GM12892 (cell line): ENCODE data around the gene HOXB9. TPM values are rescaled to one million over a fixed set of nuclear protein-coding genes. Genes with fewer than 3 reads are reported as not detected.
A peak's percentile ranks its signal among the peaks of the same experiment; 100 is the strongest.

Experiments
- DNase-seq: peaks from one replicate; pipeline ENCODE4 v3.0.0; 2011; ENCODE audit not compliant: insufficient read length
- FAIRE-seq: peaks from 2 replicates; lab custom pipeline; 2011; peaks lifted over from hg19 to GRCh38; lab: Jason Lieb, UNC
- POLR2A ChIP-seq: IDR thresholded peaks from 2 replicates; pipeline ENCODE4 v1.6.1; 2011; ENCODE audit warnings: low read depth, low read length, control low read depth
- POLR2AphosphoS5 ChIP-seq: IDR thresholded peaks from 2 replicates; pipeline ENCODE4 v1.6.1; 2011; ENCODE audit warnings: low read depth, low read length, control low read depth
- TAF1 ChIP-seq: IDR thresholded peaks from 2 replicates; pipeline ENCODE4 v1.6.1; 2011; ENCODE audit warnings: low read depth, mild to moderate bottlenecking, control low read depth, low read length, borderline replicate concordance
- polyA plus RNA-seq: library from polyadenylated mRNA; unstranded; fragments of >200 nt; gene quantifications from one replicate; pipeline ENCODE4 v1.2.1, GENCODE V29; 2012; ENCODE audit warnings: missing spikeins, inconsistent platforms; ENCODE audit not compliant: missing spikeins

Gene HOXB9
- 0.38 TPM for polyA plus RNA-seq

DNA sequence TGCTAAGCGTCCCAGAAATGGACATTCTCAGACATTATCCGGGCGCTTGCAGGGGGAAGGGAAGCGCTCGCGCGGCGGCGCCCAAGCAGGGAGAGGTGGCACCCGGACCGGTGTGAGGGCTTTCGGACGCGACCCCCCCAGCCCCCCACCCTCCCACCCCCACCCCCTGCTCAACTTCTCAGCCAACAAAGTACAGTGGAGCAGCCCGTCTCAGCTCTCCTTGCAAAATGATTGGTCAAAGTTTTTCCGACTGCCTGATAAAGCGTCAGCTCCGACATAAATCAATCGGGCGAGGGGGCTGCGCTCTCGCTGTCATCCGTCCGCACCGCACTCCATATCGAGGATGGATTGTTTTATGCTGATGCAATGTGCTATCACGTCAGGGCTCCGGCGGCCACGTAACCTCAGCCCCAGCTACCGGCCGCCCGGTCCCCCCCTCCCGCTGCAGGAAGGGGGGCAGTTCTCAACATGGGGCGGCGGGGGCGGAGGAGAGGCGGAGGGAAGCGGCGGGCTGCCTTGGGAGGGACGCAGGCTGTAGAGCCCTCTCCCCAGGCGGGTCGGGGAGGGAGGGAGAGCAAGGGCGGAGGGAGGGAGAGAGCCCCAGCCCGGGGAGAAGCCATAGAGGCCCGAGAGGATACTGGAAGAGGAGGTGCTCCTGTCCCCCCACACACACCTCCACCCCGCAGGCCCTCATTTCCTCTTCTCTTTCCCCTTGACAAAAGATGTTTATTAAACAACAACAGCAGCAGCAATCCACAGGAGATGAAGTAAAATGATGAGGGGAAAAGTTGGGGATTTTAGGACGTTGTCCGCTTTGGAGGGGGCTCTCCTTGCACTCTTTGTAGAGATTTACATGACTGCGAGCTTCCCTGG, at the start of gene HOXB9:
Gene HOXB9, minus strand, starts transcription at position 114 of the 873 bp plus-strand sequence. Its CDS starts 89 bp downstream, at position 25.
- FAIRE-seq (peak; percentile 80), DNase-seq (no peak)
- no peak for TF ChIP-seq POLR2AphosphoS5

DNA sequence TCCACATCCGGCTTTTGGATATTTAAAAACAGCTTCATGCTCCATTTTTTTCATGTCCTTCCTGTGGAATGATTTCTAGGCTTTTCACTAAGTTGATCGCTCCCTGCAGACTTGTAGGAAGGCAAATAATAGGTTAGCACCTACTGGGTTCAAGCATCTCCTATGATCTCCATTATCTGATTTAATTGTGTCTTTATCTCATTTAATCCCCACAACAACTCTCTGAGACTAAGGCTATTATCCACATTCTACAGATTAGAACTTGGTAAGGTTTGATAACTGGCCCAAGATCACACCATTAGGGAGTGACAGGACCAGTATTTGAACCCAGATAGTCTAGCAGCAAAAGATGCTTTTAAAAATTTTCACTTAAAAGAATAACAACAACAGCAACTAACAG, 46.2 kb upstream of the HOXB9 start:
- DNase-seq: no peak
- FAIRE-seq: no peak
- TF ChIP-seq TAF1: no peak
- no peak for TF ChIP-seq POLR2A

DNA sequence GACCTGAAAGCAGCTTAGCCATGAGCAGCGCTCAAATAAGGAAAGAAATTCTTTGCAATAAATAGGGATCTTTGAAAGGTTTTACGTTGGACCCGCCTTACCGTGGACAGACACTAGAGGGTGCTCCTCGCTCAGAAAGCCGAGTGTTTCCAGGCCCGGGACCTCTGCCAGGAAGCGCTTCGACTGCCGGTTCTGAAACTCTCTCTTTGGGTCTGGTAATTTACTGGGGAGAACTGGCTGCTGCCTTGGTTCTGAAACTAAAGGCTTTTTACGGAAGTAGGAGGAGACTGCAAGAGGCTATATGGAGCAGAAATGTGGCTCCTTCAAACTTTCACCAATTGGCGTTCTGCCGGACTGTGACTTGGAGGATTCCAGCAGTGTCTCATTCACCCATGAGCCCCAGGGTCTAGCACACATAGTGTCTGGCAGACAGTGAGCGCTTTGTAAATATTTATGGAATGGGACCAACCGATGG, 45.6 kb upstream of the HOXB9 start:
- FAIRE-seq: peak; percentile 36
- TF ChIP-seq POLR2A (no peak), TAF1 (no peak), POLR2AphosphoS5 (no peak)
- DNase-seq: peak; percentile 36

DNA sequence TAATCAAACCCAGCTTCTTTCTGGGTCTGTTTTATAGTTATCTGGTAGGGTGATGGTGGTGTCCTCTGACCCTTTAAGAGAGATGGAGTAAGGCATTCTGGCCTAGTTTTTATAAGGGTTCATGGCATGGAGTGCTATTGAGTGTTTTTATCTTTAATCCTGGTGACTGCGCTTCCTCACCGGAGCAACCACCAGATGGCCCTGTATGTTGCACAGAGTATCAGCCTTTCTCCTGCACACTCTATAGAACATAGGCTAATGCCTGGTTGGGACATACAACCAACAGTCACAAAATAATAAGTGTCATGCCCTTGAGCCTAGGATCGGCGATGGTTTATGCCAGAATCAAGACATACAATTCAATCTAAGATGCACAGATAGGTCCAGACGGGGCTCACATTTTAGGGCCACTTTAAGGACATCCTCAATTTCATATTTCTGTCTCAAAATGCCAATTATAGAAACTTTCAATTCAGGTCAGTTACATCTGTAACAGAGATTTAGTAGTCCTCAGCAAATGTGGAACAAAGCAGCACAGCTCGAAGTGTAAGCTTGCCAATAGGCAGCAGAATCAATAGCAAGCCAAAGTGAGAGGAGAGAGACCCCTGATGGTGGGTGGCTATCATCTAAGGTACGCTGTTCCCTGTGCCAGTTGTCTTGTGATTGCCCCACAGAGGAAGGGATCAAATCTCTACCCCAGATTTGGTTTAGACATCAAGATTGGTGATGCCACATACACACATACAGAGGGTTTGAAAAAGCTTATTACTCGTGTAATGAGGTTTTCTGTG, 37.2 kb upstream of the HOXB9 start:
- no peak for TF ChIP-seq TAF1
- no peak for TF ChIP-seq POLR2AphosphoS5
- no peak for TF ChIP-seq POLR2A
- DNase-seq (no peak), FAIRE-seq (no peak)

DNA sequence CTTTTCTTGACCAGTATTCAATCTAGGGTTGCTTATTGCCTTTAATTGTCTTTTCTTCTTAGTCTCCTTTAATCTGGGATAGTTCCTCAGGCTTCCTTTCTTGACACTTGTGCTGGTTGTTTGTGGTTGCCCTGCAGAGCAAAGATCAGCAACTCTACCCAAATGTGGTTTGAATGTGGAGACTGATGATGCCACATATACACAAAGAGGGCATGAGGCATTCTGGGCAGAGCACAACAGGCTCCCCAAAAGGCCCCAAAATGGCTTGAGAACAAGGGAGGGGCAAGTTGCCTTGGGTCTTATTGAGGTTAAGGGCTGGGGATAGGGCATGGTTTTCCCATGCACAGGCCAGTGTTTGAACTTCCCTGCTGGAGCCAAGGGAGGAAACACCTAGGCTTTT, 29.8 kb upstream of the HOXB9 start:
- no peak for TF ChIP-seq POLR2AphosphoS5
- FAIRE-seq (no peak), DNase-seq (no peak)

DNA sequence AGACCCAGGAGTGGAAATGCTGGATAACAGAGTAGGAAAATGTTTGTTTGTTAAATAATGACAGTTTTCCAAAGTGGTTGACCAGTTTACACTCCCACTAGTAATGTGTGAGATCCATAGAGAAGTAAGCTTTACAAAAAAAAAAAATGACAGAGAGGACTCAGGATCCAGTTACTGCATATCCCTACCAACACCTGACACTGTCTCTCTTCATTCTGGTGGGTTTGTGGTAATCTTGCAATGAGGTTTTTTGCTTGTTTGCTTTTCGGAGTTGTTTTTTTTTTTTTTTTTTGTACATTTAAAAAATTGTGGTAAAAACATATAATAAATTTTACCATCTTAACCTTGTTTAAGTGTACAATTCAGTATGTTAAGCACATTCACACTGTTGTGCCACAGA, 23.6 kb upstream of the HOXB9 start:
- no peak for FAIRE-seq
- no peak for TF ChIP-seq POLR2A
- TF ChIP-seq TAF1: no peak
- TF ChIP-seq POLR2AphosphoS5: no peak
- no peak for DNase-seq

DNA sequence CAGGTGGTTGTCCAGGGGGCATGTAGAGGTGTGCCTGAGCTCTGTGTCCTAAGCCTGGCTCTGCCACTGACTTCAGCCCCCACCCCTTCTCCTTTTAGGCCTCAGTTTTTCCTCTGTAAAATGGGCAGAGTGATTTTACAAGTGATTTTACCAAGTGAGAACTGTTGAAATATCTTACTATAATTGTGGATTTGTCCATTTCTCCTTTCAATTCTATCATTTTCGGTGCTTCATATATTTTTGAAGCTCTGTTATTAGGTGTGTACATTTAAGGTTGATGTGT, 21.7 kb upstream of the HOXB9 start:
- DNase-seq: no peak
- no peak for TF ChIP-seq TAF1
- no peak for TF ChIP-seq POLR2AphosphoS5
- no peak for FAIRE-seq

DNA sequence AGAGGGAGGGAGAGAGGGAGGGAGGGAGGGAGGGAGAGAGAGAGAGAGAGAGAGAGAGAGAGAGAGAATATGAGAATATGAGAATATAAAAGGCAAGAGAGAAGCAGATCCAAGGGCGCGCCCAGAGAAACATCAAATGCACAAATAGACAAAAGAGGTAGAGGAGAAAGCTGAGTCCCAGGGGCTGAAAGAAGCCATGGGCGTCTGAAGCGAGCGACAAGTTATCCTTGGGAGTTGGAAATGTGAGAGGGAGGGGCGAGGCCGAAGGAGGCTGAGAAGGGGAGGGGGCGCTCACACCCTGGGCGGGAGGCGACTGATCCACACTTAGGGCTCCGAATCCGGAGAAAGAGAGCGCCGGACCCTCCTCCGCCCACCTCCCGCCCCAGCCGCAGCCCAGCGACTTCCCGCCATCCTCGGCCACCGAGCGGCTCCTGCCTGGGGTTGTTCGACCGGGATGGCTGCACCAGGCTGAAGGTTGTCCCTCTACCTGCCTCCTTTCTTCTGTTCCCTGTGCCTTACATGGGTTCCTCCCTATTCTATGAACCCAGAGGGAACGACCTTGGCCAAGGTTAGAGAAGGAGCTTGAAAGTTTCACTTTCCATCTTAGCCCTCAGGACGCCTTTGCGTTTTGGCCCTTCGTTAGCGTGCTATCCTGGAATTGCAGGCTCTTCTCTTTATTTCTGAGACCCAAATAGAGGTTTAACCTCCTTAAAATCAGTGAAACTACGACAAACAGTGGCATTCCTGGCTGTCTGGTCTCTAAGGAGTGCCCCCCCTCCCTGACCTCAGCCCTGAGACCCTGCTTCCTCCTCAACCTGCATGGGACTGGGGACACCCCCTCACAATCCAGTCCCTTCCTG, 21.2 kb upstream of the HOXB9 start:
- no peak for TF ChIP-seq POLR2AphosphoS5
- no peak for TF ChIP-seq TAF1
- TF ChIP-seq POLR2A: no peak
- no peak for DNase-seq
- no peak for FAIRE-seq

DNA sequence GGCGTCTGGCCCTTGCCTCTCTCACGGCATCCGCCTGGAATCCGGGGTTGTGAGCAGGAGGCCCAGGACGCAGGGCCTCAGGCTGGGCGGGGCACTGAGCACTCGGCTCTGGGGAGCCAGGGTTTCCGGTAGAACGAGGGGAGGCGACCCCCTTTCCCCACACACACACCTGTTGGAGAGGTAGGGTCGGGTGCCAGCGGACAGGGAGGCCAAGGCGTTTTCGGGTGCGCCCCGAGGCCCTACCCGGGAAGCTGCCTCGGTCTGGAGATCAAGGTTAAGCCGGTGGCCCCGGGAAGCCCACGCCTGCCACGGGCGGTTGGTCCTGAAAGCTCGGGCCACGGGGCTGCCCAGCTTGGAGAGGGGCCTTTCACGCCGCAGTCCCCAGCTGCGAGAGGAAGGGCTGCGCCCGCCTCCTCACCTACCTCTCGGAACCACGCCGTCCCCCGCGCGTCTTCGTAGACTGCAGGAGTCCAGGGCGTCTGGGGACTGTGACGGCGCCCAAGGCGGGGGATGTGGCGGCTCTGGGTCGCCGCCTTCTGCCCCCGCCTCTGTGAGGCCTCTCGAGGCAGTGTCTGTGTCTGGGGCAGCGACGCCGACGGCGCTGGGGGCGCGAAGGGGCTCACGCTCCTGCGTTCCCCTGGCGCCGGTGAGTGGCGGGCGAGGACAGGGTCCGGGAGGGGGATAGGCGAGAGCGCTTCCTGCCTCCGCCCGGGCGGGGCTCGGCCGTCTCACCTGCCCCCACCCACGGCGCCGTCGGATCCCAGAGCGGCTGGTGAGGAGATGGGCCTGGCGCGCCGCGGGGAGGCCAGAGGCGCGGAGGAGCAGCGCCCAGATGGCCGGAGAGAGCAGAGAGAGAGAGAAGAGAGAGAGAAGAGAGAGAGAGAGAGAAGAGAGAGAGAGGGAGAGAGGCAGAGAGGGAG, 20.3 kb upstream of the HOXB9 start:
- TF ChIP-seq POLR2A (no peak), TAF1 (no peak), POLR2AphosphoS5 (no peak)
- peak; percentile 64 for DNase-seq

DNA sequence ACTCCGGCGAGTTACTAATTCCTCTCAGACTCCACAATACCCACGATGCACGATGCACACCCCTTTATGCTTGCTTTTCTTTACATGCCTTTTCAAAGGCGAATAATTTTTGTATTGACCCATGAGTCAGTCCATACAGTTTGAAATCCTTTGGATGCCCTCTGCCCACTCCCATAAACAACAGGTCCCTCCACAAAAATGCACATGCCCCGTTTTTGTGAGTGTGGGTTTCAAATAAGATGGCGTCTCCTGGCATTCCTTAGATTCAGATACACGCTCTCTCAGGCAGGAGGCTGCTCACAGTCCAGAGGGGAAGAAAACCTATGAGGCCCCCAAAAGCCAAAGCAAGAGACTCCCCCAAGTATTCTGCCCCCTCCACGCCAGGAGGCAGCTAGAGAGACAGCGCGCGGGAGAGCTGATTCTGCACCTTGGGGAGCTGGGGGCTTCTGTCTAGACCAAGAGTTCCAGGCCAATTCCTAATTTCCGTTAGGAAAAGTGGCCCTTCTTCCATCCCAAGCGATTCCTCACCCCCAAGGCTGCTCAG, 19.6 kb upstream of the HOXB9 start:
- FAIRE-seq (no peak), DNase-seq (no peak)
- TF ChIP-seq POLR2AphosphoS5: no peak
- no peak for TF ChIP-seq TAF1
- no peak for TF ChIP-seq POLR2A

More for the DNA sequence above, 20.3 kb upstream of the HOXB9 start:
- peak; percentile 74 for FAIRE-seq
